RPMI8226 (cell line): Measurements from ENCODE around the gene ATP6V0A1.
A peak's percentile ranks its signal among the peaks of the same experiment; 100 is the strongest.
"Not testable (repeated sequence)": the region's sequence is repeated elsewhere in the genome, so short reads cannot be mapped to it uniquely, and the experiment has no call there.

Source experiments
- DNase-seq: peaks from one replicate; pipeline ENCODE4 v3.0.0-alpha.2; 2015

Gene ATP6V0A1

DNA sequence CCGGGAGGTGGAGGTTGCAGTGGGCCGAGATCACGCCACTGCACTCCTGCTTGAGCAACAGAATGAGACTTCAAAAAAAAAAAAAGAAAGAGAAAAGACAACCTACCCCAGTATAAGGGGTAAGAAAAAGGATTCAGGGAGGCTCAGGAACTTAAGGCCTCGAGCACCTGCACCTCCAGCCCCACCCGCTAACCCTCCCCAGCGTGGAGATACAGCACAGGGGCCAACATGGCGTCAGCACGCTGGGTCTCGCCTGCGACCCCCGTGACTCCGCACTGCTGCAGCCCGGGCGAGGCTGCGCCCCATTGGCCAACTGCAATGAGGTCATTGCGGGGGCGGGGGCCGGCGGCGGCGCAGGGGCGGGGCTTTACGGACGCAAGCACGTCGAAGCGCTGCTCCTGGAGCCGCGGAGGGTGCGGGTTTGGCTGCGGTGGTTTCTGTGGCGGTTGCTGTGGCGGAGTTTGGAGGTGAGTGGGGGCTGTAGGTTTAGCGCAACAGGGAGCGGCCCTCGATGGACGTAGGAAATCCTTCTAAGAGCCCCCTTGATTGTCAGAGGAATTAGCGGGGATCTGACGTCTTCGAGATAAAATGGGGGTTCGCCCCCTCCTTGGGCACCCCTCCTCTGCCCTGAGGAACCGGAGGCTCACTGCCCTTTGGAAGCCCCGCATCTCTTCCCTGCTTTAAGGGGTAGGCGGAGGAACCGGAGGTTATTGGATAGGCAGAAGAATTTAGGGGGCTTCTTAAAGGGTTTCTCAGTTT lies at the start of gene ATP6V0A1:
Gene ATP6V0A1 (plus strand): TSS at position 382 of the 759 bp plus-strand sequence. CDS start 2,017 bp downstream, outside the sequence.
- peak; percentile 90 for DNase-seq

DNA sequence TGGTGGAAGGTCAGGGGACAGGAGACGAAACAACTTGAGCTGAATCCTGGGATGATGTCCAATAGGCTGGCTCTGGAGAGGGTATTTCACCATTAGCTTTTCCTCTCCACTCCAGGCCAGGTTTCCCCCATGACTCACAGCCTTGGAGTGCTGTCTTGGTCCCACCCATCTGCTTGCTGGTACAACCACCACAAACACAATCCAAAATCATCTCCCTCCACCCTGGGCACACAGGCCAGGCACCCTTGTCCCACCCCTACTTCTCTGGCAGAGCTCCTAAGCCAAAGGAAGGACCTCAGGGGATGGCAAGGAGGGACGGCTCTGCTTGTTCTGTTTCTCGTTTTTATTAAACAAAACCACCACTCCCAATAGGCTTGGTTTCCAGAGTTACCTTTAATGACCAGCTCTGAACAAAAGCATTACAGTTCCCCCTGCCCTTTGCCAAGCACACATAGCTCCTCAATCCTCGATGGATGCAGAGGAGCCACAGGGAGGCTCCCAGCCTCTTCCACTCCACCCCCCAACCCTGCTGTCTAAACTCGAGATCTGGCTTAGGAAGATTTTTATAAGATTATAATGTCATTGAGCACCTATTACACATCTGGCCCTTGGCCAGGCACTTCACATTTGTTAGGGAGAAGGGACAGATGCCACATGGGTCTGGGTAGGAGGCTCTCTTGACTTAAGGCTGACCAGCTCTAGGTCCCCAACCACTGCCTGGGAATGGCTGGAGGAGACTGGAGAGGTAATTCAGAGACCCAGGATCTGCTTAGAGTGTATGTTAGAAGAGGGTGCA lies 49.0 kb upstream of the ATP6V0A1 start:
- DNase-seq = no peak

DNA sequence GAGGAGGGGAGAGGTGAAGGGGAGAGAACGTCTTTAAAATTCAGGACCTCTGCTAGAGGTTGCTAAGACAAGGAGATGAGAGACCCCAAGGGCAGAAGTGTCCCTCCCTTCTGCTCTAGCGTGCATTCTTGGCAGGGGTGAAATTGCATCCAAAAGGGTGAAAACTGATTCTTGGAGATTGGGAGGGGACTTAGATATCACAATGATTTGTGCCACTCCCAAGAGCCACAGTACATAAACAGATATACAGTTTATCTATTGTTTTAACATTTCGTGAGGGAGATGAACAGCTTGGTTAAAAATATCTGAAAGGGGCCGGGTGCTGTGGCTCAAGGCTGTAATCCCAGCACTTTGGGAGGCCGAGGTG lies 48.4 kb upstream of the ATP6V0A1 start:
- DNase-seq = no peak

DNA sequence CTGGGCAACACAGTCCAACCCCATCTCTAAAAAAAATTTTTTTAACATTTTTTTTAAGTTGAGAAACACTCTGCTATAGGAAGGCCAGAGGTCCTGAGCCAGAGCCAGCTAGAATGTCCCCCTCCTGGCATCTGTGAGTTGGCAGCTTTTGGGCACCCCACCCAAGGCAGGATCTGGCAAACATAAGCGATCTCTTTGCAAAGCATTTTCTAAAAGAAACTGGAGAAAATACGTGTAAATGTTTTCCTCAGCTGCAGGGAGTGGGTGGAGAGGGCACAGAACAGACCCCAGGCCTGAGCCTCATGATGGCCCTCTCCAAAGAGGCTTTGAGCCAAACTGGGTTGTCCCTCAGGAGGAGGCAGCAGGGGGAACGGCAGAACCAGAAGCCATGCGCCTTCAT lies 47.3 kb upstream of the ATP6V0A1 start:
- DNase-seq = no peak

DNA sequence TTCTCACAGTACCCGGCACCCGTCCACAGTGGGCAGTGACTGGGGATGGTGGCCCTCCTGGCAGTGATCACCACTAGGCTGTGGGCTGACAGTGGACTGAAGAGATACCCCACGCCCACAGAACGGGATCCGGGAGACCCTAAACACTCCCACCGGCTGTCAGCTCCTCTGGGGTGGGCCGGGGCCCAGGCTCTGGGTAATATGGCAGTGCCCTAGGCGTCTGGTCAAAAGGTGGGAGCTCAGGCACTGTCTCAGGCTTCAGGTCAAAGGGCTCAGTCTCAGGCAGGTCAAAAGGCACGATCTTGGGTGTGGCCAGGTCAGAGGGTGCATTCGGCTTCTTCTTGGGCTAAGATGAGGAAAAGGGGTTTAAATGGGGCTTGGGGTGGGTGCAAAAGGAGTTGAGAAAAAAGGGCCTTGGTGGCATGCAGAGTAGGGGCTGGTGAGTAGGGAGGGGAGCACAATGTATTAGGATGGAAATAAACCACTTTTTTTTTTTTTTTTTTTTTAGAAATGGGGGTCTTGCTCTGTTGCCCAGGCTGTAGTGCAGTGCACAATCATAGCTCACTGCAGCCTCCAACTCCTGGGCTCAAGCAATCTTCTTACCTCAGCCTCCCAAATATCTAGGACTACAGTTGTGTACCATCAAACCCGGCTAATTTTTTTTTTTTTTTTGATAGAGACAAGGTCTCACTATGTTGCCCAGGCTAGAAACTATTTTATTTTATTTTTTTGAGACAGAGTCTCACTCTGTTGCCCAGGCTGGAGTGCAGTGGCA lies 46.6 kb upstream of the ATP6V0A1 start:
- DNase-seq = no peak

DNA sequence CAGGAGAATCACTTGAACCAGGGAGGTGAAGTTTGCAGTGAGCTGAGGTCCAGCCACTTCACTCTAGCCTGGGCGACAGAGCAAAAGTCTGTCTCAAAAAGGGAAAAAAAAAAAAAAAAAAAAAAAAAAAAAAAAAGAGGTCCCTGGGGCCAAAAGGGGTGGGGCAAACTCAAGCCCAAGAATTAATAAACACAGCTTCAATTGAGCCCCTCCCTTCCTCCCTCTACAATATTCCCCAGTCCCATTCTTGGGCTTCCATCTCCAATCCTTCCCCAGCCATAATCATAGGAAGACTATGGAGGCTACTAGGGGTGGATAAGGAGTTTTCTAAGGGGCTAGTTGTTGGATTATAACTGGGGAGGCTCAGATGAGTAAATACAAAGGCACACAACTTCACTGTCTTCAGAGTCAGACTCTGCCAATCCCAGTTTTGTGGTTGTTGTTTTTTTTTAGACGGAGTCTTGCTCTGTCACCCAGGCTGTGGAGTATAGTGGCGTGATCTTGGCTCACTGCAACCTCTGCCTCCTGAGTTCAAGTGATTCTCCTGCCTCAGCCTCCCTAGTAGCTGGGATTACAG lies 45.1 kb upstream of the ATP6V0A1 start:
- DNase-seq = no peak

DNA sequence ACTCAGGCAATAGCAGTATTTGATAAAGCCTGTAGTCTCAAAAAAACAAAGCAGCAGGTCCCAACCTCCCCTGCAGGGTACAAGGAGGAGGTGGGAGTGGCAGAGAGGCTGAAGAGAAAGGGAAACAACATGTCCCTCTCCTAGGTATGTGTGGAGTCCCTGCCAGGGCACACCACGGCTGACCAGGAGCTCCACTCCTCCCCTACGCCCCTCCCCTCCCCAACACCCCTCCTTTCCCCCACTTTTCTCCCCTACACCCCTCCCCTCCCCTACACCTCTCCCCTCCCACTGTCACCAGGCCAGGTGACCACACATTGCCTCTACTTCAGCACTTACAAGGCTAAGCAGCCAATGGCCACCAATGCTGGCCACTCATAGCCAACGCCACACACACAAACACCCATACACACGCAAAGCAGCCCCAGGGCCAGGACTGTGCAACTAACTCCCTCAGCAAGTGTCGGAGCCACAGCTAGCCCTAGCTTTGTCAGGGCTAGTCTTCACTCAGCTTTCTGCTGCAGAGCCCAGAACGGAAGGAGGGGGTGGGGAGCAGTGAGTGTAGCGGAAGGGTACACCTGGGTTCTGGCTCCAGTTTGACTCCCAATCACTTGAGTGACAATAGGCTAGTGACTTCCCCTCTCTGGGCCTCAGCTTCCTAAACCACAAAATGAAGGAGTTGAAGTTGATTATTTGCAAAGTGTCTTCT lies 43.8 kb upstream of the ATP6V0A1 start:
- peak; percentile 85 for DNase-seq

DNA sequence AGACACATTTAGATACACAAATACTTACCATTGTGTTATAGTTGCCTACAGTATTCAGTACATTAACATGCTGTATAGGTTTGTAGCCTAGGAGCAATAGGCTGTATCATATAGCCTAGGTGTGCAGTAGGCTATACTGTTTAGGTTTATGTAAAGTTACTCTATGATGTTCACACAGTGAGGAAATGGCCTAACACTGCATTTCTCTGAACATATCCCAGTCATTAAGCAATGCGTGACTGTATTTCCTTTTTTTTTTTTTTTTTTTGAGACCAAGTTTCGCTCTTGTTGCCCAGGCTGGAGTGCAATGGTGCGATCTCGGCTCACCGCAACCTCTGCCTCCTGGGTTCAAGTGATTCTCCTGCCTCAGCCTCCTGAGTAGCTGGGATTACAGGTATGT lies 40.7 kb upstream of the ATP6V0A1 start:
- not testable (repeated sequence) for DNase-seq

DNA sequence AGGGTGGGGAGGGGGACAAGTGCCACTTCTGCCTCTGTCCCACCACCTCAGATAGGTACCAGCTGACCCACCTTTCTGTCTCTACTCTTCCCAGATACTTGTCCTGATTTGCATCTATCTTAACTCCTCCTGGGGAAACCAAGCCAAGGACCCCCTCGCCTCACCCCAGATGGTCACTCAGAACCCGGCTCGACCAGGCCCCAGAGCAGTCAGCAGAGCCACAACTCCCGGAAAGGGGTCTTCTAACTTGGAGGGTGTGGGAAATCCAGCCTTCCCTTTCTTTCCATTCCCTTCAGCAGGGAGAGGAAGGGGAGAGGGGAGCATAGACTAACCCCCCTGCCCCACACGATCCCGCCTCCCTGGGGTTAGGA lies 37.6 kb upstream of the ATP6V0A1 start:
- DNase-seq = no peak

DNA sequence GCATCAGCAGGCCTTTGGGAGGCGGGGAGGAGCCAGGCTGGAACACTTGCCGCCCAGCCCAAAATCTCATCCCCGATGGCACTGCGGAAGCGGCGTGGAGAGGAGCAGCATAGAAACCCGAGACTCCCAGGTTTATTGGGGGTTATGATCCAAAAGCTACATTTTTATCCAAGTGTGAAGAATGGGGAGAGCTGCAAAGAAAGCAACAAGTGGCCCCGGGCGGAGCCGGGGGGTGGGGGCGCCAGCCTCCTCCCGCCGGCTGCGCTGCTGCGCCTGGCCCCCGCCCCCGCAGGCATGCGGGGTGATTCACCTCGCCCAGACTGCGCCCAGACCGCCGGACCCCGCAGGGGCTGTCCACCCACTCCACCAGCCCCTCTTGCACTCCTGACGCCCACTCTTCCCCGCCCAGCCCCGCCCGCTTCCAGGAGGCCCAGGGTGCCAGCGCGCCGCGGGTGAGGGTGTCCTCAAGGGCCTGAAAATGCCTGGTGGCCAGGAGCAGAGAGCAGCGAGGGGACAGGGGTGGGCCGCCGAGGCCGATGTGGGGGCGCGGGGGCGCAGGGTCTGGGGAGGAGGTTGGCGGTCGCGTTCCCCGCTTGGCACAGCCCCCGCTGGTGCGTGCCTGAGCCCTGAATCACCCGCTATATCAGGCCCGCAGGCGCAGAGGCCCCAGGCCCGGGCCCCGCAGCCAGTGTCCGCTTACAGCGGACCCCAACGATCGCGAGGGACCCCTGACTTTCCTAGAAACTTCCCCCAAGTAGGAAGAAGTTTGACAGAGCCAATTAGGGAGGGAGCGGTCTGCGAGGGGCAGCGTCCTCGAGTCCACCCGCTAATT lies 37.0 kb upstream of the ATP6V0A1 start:
- DNase-seq = no peak

DNA sequence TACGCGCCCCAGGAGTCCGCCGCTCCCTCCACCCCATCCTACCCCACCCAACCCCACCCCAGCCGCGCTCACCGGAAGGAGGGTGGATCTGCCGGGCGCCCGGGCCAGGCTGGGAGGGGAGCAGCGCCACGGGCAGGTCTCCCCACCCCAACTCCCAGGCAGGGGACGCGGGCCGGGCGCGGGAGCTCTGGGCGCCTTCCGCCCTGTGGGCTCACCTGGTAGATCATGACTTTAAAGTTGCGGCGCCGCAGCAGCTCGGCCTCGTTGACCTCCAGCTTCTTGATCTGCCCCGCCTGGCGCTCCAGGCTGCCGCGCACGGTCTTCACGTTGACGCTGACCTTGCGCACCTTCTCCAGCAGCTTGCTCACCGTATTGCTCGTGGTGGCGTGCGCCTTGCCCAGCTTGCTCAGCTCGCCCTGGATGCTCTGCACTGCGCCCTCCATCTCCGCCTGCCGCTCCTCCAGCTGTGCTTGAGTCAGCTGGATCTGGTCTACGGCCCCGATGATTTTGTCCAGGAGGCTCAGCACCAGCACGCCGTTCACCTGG lies 36.2 kb upstream of the ATP6V0A1 start:
- peak; percentile 63 for DNase-seq

DNA sequence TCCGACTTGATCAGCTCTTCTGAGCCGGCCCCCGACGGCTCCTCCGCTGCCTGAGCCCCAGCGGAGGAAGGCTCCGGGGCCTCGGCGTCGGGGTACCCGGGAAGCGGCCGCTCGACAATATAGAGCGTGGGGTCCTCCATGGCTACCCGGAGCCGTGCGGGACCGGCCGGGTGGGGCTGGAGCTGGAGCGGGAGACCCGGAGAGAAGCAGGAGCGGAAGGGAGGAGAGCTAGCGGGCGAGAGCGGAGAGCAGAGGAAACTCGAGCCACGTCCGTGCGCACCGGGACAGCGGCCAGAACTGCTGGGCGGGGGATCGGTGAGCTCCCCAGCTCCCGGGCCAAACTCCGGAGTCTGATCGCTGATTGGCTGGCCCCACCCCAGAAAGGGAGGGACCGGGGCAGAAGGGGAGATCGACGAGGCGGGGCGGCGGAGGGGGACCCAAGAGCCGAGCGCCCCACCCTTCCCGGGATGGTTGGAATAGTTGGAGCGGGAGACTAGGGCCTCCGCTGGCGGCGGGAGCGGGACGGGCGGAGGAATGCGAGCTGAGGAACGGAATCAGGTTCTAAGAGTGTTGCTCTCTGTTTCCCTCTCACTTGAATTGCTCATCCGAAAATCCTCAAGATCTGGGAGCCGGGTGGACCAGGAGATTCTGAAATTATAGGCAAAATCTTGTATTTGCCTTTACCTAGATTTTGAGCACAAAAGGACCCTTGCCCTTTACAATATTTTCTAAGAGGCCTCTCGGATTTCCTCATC lies 35.5 kb upstream of the ATP6V0A1 start, which contains the start of gene CAVIN1:
Gene CAVIN1 (minus strand): TSS at position 299 of the 755 bp plus-strand sequence. CDS start 159 bp downstream, at position 140.
- DNase-seq = no peak

DNA sequence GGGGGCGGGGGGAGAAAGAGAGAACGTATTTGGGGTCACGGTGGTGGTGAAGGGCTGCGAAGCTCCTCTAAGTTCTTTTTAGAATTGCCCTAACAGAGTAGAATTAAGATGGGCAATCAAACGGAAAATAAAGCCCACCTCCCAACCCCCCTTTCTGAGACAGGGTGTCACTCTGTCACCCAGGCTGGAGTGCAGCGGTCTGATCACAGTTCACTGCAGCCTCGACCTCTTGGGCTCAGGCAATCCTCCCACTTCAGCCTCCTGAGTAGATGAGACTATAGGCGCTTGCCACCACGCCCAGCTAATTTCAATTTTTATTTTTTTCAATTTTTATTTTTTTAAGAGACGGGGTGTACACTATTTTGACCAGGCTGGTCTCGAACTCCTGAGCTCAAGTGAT lies 34.9 kb upstream of the ATP6V0A1 start:
- DNase-seq = no peak

DNA sequence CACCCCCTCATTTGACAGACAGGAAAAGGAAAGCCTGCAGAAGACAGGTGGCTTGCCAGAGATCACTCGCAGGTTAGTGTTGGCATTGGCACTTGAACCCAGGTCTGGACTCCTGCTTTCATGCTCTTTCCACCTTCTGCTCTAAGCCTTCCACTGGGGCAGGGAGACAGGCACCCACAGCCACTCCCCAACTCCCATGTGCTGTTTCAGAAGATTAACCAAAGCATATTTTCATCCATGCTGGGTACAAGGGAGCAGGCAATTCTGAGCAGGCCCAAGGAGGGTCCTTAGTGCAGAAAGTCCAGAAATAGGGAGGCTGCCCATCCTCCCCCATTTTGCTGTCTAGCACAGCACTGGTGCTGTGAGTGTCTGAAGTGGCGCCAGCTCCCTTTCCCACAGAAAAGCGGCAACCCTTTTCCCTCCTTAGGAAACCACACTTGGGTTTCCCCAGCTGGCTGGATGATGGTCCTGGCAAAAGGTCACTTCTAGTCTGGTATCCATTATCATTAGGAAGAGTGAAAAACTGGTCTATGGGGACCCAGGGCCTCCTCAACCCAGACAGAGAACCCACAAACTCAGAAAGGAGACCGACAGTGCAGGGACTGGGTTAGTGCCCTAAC lies 33.6 kb upstream of the ATP6V0A1 start:
- DNase-seq = no peak

DNA sequence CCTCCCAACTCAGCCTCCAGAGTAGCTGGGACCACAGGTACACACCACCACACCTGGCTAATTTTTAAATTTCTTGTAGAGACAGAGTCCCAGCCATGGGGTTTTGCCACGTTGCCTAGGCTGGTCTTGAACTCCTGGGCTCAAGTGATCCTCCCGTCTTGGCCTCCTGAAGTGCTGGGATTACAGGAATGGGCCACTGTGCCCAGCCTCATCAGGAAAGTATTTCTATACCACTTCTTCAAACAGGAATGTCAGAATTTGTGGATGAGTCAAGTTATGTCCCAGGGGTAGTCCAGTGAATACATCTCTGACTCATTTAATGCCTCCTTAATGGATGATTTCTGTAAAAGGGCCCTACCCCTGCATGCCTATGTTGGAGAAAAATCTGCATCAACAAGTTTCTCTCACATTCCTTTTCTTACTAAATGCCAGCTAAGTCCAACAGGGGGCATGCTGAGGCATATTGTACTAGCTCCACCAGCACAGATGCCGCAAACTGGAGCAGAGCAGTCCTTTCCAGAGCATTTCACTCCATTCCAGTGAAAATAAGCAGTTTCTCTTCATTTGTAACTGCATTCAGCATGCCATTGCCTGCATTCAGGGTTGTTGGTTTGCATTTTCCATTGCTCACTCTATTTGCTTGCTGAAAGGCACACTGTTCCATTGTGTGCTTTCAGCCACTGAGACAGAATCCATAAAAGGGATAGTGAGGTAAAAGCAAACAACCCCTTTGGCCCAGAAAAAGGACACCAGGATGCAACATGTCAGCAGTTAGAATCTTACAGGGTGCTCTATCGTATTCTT lies 30.3 kb upstream of the ATP6V0A1 start:
- peak; percentile 65 for DNase-seq

DNA sequence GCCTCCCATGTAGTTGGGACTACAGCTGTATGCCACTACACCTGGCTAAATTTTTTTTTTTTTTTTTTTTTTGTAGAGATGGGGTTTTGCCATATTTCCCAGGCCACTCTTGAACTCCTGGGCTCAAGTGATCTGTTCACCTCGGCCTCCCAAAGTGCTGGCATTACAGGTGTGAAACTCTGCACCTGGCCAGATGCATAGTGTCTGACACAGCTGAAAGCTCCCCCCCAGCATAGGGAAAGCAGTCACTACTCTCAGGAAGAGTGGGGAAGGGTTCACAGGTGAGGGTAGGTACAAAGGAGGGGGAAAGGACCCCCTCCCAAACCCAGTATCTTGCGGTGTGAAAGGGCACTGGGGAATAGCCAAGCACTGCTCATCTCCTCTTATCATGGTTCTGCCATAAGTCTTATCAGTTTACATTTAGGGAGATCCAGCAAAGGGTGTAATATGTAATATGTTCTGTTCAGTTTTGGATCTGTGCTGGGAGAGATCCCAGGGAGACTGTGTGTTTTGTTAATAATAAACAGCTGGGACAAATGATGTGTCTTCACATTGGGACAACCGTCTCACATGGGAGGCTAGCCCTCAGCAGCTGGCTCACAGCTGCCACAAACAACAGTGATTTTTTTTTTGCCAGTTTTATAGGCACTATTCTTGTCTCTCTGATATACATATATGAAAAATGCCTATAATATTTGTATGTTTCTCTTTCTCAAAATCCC lies 28.8 kb upstream of the ATP6V0A1 start:
- DNase-seq = peak; percentile 47

DNA sequence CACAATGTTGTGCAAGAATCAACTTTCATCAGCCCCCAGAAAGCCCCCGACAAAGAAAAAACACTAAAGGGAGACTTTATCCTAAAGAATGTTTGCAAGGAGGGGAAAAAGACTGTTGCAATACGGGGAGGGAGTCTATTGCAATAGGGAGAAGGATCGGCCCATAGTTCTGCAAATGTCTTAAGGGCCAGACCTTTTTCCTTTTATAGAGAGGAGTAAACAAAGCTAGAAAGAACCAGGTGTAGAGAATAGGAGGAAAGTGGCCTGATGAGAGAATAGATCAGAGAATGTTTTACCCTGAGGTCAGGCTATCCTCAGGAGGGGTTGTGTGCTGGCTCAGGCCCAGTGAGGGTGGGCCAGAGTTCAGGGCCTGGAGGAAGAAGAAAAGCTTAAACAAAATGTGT lies 26.9 kb upstream of the ATP6V0A1 start:
- no peak for DNase-seq

DNA sequence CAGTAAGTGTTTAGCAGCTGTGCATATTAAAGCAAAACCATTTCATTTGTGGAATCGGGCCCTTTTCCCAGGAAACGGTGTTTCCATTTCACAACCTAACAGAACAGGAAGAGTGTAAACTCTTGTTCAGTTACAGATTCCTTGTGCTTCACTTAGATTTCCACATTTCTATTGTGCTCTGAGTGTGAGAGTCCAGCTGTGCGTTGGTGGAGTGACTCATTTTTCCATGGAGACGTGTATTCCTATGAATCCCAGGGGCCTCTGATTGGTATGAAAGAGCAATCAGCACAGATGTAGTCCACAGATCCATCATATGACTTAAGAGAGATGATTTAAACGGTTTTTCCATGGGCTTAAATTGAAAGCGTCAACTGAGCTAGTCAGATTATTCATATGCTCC lies 22.3 kb upstream of the ATP6V0A1 start:
- DNase-seq = no peak
